ENCODE results near the gene CCNG1. TPM values are rescaled to one million over a fixed set of nuclear protein-coding genes. Genes with fewer than 3 reads are reported as not detected.

CCNG1 gene
- total and polyA plus RNA-seq, 9 of the 15 experiments (the other 6 are each of a cell fraction or from before 2014, with no cell fraction given): 121 to 293 (median 245) TPM

DNA sequence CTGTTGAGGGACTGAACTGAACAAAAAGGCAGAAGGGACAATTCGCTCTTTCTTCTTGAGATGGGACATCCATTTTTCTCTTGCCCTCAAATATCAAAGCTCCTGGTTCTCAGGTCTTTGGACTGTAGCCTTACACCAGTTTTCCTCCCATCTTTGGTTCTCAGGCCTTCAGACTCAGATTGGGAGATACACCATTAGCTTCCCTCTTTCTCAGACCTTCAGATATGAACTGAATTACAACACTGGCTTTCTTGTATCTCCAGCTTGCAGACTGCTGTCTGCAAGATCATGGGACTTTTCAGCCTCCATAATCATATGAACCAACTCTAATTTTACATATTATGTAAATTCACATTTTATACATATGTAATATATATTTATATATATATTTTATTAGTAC lies 12.6 kb upstream of the CCNG1 start (continued):
- TF ChIP-seq, protein P1, sequence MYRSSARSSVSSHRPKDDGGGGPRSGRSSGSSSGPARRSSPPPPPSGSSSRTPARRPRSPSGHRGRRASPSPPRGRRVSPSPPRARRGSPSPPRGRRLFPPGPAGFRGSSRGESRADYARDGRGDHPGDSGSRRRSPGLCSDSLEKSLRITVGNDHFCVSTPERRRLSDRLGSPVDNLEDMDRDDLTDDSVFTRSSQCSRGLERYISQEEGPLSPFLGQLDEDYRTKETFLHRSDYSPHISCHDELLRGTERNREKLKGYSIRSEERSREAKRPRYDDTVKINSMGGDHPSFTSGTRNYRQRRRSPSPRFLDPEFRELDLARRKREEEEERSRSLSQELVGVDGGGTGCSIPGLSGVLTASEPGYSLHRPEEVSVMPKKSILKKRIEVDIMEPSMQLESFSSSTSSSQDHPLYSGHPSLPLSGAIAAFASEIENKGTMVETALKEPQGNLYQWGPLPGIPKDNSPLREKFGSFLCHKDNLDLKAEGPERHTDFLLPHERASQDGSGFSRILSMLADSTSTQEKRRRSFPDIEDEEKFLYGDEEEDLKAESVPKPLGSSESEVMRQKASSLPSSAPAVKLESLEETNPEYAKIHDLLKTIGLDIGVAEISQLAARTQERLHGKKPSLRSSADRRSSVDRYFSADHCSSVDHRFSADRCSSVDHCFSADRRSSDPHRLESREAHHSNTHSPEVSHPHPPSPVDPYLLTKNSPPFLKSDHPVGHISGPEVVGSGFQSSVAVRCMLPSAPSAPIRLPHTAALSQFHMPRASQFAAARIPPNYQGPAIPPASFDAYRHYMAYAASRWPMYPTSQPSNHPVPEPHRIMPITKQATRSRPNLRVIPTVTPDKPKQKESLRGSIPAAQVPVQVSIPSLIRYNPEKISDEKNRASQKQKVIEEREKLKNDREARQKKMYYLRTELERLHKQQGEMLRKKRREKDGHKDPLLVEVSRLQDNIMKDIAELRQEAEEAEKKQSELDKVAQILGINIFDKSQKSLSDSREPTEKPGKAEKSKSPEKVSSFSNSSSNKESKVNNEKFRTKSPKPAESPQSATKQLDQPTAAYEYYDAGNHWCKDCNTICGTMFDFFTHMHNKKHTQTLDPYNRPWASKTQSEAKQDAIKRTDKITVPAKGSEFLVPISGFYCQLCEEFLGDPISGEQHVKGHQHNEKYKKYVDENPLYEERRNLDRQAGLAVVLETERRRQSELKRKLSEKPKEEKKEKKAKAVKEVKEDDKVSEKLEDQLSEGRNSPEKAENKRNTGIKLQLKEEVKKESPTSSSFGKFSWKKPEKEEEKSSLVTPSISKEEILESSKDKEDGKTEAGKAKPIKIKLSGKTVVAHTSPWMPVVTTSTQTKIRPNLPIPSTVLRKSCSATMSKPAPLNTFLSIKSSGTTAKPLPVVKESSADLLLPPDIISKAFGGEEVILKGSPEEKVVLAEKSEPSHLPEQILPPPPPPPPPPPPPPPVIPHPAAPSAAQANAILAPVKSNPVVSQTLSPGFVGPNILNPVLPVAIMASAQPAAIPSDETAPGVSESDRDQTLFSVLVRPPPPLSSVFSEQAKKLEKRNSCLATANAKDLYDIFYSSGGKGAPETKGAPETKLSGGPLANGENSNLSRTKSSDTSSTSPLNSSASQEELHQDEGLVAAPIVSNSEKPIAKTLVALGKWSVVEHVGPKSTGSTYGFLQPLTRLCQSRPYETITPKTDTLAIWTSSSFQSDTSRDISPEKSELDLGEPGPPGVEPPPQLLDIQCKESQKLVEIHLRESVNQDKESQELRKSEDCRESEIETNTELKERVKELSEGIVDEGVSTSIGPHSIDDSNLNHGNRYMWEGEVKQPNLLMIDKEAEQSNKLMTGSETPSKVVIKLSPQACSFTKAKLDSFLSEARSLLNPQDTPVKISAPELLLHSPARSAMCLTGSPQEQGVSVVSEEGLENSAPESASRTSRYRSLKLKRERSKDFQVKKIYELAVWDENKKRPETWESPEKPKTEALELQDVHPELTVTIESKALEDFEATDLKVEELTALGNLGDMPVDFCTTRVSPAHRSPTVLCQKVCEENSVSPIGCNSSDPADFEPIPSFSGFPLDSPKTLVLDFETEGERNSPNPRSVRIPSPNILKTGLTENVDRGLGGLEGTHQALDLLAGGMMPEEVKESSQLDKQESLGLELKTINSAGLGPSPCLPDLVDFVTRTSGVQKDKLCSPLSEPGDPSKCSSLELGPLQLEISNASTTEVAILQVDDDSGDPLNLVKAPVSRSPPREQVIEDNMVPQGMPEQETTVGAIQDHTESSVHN (IDR thresholded peaks at IDR 0.05; ENCODE audit: borderline replicate concordance in 1 of 2, low read depth in 1 of 2): no peak
- TF ChIP-seq SMAD1 (IDR thresholded peaks at IDR 0.05; ENCODE audit: low read depth, low read length, partially characterized antibody) (no peak), CBFA2T3 (IDR thresholded peaks at IDR 0.05) (peak; percentile 56), ATF7 (IDR thresholded peaks at IDR 0.05) (no peak), FOXA3 (CRISPR knock-in tag; conservative IDR thresholded peaks at IDR 0.05 in 1 of 2, IDR thresholded peaks at IDR 0.05 in 1 of 2) (no peak), HDAC2 (IDR thresholded peaks at IDR 0.05) (0 out of 2 replicates have a peak, but pooled peaks have one; percentile 13), ZBTB17 (CRISPR knock-in tag; IDR thresholded peaks at IDR 0.05) (no peak), ZNF583 (CRISPR knock-in tag; IDR thresholded peaks at IDR 0.05) (no peak), SAFB2 (IDR thresholded peaks at IDR 0.05; ENCODE audit: borderline replicate concordance, low read depth, low read length, severe bottlenecking) (no peak), ZNF57 (CRISPR knock-in tag; IDR thresholded peaks at IDR 0.05) (no peak), KAT8 (IDR thresholded peaks at IDR 0.05; ENCODE audit: low read depth) (no peak), MAFG (tag; conservative IDR thresholded peaks at IDR 0.05) (no peak), TCF3 (CRISPR knock-in tag; IDR thresholded peaks at IDR 0.05) (peak; percentile 64), ARID1B (IDR thresholded peaks at IDR 0.05) (peak; percentile 49), ZNF232 (CRISPR knock-in tag; IDR thresholded peaks at IDR 0.05) (no peak), TOE1 (IDR thresholded peaks at IDR 0.05; ENCODE audit: borderline replicate concordance) (no peak), TOE1 (CRISPR knock-in tag; IDR thresholded peaks at IDR 0.05; ENCODE audit: borderline replicate concordance, low read depth) (no peak), GATA2 (CRISPR knock-in tag; IDR thresholded peaks at IDR 0.05) (peak; percentile 63)
- TF ChIP-seq, protein P2, sequence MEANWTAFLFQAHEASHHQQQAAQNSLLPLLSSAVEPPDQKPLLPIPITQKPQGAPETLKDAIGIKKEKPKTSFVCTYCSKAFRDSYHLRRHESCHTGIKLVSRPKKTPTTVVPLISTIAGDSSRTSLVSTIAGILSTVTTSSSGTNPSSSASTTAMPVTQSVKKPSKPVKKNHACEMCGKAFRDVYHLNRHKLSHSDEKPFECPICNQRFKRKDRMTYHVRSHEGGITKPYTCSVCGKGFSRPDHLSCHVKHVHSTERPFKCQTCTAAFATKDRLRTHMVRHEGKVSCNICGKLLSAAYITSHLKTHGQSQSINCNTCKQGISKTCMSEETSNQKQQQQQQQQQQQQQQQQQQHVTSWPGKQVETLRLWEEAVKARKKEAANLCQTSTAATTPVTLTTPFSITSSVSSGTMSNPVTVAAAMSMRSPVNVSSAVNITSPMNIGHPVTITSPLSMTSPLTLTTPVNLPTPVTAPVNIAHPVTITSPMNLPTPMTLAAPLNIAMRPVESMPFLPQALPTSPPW (CRISPR knock-in tag; IDR thresholded peaks at IDR 0.05): no peak
- TF ChIP-seq, protein P3, sequence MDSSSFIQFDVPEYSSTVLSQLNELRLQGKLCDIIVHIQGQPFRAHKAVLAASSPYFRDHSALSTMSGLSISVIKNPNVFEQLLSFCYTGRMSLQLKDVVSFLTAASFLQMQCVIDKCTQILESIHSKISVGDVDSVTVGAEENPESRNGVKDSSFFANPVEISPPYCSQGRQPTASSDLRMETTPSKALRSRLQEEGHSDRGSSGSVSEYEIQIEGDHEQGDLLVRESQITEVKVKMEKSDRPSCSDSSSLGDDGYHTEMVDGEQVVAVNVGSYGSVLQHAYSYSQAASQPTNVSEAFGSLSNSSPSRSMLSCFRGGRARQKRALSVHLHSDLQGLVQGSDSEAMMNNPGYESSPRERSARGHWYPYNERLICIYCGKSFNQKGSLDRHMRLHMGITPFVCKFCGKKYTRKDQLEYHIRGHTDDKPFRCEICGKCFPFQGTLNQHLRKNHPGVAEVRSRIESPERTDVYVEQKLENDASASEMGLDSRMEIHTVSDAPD (CRISPR knock-in tag; IDR thresholded peaks at IDR 0.05): no peak
